Stimulated activated naive B cell treated with anti-CD40 and anti-IgM and Interleukin-4, amounts not matched to agents 10 μg/mL and 1 μg/mL and 100 μg/mL, for 72 hours (primary cell): ENCODE data around the gene ATP2A2.

Experiments
- ATAC-seq, 2 donors: fragments of 150-1000 bp; cut with Tn5 transposase; replicated peaks; 2 replicates each; pipeline ENCODE4 v1.10.0; 2021; ENCODE audit warnings: moderate library complexity in 1 of 2
- DNase-seq: peaks from one replicate; pipeline ENCODE4 v3.0.0; 2021
- H3K27ac Mint-ChIP-seq: one replicate; pipeline ENCODE4 v1.8.0; 2022; ENCODE audit warnings: mild to moderate bottlenecking, mixed read lengths
- H3K27me3 Mint-ChIP-seq, 2 donors: one replicate each; pipeline ENCODE4 v1.8.0; 2022; ENCODE audit warnings: mixed read lengths in 2 of 2
- H3K36me3 Mint-ChIP-seq, 2 donors: one replicate each; pipeline ENCODE4 v1.8.0; 2022; ENCODE audit warnings: mixed read lengths in 2 of 2, mild to moderate bottlenecking in 1 of 2
- H3K4me1 Mint-ChIP-seq, 2 donors: one replicate each; pipeline ENCODE4 v1.8.0; 2022; ENCODE audit warnings: mixed read lengths in 2 of 2, mild to moderate bottlenecking in 1 of 2
- H3K4me3 Mint-ChIP-seq, 2 donors: one replicate each; pipeline ENCODE4 v1.8.0; 2022; ENCODE audit warnings: mild to moderate bottlenecking in 2 of 2, mixed read lengths in 2 of 2, moderate library complexity in 1 of 2
- H3K9me3 Mint-ChIP-seq, 2 donors: one replicate each; pipeline ENCODE4 v1.8.0; 2022; ENCODE audit warnings: mixed read lengths in 2 of 2, mild to moderate bottlenecking in 1 of 2

ATP2A2 gene

DNA sequence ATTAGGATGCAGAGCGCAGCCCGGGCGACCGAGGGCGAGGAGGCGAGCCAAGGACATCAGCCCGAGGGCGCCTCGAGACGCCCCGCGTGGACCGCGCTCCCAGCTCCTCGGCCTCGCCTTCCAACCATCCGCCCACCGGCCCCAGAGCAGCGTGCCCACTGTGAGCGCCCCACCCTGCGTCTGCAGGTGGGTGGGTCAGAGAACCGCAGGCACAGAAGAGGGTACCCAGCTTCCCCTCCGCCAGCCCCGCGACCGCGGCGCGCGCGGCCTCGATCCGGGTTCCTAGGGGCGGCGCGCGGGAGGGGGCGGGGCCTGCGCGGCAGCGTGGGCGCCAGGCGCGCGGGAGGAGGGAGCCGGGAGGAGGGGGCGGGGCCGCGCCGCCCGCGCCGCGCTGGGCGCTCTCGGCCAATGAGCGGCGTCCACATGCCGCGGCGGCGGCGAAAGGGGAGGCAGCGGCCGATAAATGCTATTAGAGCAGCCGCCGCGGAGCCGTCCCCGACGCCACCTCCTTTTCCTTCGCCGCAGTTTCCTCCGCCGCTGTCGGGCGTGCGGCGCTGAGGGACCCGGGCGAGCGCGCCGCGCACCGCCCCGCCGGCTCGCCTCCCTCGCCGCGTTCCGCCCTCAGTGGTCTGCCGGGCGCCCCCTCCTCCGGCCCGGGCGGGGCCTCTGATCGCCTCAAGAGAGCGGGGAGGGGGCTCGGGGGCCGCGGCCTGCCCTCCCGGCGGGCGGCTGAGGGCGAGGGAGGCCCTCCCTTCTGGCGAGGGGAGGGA is at the start of gene ATP2A2:
TSS of gene ATP2A2 (plus strand) at position 469 of the 770 bp plus-strand sequence. CDS start 543 bp downstream, outside the sequence.
- Mint-ChIP-seq H3K4me1 (peaks cover 12 to 41% of the 10 kb centered on the region in 2 donors), H3K27me3 (no peaks in the 10 kb centered on the region), H3K27ac (peak within 1 kb of the TSS; percentile 99), H3K4me3 (peak within 1 kb of the TSS; percentile 95 to 96), H3K36me3 (peaks cover 22 to 38% of the 10 kb centered on the region in 2 donors), H3K9me3 (no peaks in the 10 kb centered on the region)
- peak; percentile 84 for DNase-seq
- ATAC-seq, result peak; percentile 83 to 84

DNA sequence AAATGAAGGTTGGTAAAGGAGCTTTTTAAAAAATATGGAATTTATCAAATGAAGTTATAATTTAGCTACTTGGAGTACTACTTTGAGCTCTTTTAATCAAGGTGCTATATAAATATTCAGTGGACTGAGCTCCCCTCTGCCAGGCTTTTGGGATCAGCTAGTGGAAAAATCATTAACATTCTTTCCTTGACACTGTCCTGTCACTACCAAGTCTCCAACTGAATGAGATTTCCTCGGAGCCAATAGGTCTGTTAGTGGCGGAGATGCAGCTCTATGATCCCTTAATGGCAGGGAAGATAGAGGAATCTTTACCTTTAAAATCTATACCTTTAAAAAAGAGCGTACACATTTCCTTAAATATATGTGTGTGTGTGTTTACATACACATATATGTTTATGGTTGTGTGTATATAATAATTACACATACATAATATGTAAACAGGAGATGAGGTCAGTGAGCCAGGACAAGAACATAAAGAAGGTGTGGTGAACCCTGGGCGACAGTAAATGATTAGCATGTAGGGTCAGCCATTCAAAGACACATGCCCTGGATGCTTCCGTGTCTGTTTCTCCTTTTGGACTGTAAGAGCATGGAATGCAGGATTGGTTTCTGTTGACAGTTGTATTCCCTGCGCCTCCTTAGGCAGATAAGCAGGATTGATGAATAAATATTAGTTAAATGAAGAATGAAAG is 47.7 kb upstream of the ATP2A2 start:
- no peaks in the 10 kb centered on the region for H3K9me3 Mint-ChIP-seq
- H3K27ac Mint-ChIP-seq, result no peak overlapping the region
- peaks cover 0 to 1% of the 10 kb centered on the region in 2 donors for H3K4me1 Mint-ChIP-seq
- no peak for ATAC-seq
- no peaks in the 10 kb centered on the region for H3K27me3 Mint-ChIP-seq
- H3K4me3 Mint-ChIP-seq, result no peak overlapping the region
- no peaks in the 10 kb centered on the region for H3K36me3 Mint-ChIP-seq
- DNase-seq, result no peak

DNA sequence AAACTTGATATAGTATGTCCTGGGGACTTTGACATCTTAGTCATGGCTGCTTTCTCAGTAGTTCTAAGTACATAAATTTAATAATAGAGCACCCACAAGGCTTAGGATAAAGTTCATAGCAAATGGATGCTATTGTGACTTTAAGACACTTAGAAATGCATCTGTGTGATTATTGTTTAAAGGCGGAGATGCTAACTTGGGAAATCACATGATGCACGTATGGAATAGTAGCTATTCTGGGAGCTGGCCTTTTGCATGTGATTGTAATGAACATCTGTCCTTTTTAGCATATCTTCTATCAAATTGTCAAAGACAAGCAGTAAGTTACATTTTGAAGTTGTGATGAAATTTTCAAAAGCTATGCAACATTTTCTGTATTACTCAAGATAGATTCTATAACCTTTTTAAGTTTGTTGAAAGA is 46.7 kb upstream of the ATP2A2 start:
- DNase-seq, result no peak
- no peak for ATAC-seq
- H3K9me3 Mint-ChIP-seq, result no peaks in the 10 kb centered on the region

DNA sequence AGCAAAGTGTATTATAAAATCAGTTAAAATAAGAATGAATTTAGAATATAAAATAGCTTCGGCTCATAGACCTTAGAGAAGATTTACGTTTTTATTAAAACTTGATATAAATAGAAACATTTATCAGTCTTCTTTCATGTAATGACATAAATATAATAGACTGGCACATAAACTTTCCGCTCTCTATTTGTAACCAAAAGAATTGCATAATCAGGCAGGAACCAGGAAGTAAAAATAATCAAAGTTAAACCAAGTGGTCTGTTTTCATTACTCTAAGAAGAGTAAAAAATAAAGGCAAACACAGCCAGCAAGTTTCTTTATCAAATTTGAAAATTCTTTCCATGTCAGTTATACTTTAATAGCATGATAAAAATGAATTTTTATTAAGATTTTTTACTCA is 46.3 kb upstream of the ATP2A2 start:
- ATAC-seq (no peak), DNase-seq (no peak)
- H3K27ac Mint-ChIP-seq, result no peak overlapping the region
- H3K4me3 Mint-ChIP-seq, result no peak overlapping the region
- H3K4me1 Mint-ChIP-seq, result peaks cover 0 to 1% of the 10 kb centered on the region in 2 donors
- no peaks in the 10 kb centered on the region for H3K36me3 Mint-ChIP-seq
- no peaks in the 10 kb centered on the region for H3K9me3 Mint-ChIP-seq
- no peaks in the 10 kb centered on the region for H3K27me3 Mint-ChIP-seq

More for the DNA sequence above, 46.7 kb upstream of the ATP2A2 start:
- H3K4me1 Mint-ChIP-seq, result peaks cover 0 to 1% of the 10 kb centered on the region in 2 donors
- no peak overlapping the region for H3K4me3 Mint-ChIP-seq
- H3K36me3 Mint-ChIP-seq, result no peaks in the 10 kb centered on the region
- no peaks in the 10 kb centered on the region for H3K27me3 Mint-ChIP-seq
- H3K27ac Mint-ChIP-seq, result no peak overlapping the region

DNA sequence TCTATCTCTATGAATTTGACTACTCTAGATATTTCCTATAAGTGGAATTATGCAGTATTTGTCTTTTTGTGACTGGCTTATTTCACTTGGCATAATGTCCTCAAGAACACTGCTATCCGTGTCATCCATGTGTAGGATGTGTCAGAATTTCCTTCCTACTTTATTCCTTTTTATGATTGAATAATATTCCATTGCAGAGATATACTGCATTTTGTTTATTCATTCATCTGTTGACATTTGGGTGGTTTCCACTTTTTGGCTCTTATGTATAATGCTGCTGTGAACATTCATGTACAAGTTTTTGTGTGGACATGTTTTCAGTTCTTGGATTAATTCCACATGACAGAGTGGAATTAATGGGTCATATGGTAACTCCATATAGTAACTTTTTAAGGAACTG is 45.7 kb upstream of the ATP2A2 start:
- no peak for ATAC-seq
- no peak for DNase-seq
- Mint-ChIP-seq H3K27ac (no peak overlapping the region), H3K4me3 (no peak overlapping the region), H3K27me3 (no peaks in the 10 kb centered on the region), H3K4me1 (peaks cover 0 to 1% of the 10 kb centered on the region in 2 donors), H3K36me3 (no peaks in the 10 kb centered on the region), H3K9me3 (no peaks in the 10 kb centered on the region)

DNA sequence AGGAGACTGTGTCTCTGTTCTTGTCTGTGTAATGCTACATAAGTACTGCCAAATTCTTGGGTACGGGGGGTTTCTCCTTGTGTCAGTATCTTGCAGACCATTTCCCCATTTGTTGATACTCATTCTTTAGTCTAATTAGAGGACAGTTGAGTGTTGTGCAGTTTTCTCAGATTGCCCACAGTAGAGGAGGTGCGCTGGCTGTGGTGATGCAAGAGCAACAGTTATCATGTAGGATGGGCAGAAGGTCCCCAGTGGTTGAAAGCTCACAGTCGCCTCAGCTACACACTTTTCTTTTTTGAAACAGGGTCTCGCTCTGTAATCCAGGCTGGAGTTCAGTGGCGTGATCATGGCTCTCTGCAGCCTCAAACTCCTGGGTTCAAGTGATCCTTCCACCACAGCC is 37.8 kb upstream of the ATP2A2 start:
- Mint-ChIP-seq H3K9me3 (no peaks in the 10 kb centered on the region), H3K4me1 (peaks cover 5 to 6% of the 10 kb centered on the region in 2 donors), H3K36me3 (no peaks in the 10 kb centered on the region), H3K27me3 (no peaks in the 10 kb centered on the region), H3K4me3 (no peak overlapping the region), H3K27ac (no peak overlapping the region)
- DNase-seq (no peak), ATAC-seq (no peak)

DNA sequence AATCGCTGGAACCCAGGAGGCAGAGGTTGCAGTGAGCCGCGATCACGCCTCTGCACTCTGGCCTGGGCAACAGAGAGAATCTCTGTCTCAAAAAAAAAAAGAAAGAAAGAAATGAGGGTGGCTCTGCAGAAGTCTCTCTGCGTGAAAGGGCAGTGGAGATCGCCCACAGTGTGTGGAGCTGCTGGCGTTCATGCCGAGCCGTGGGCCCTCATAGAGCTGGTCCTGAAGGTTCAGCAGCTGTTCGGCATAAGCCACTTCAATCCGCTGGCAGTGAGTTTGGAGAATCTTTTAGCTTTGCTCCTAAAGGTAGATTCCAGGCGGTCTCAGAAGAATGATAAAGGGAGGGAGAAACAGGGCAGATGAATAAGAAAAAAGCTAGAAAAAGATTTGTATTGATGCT is 36.7 kb upstream of the ATP2A2 start:
- Mint-ChIP-seq H3K9me3 (no peaks in the 10 kb centered on the region), H3K4me3 (no peak overlapping the region), H3K36me3 (no peaks in the 10 kb centered on the region), H3K27me3 (no peaks in the 10 kb centered on the region), H3K27ac (no peak overlapping the region), H3K4me1 (peaks cover 5 to 6% of the 10 kb centered on the region in 2 donors)
- ATAC-seq, result no peak
- no peak for DNase-seq

DNA sequence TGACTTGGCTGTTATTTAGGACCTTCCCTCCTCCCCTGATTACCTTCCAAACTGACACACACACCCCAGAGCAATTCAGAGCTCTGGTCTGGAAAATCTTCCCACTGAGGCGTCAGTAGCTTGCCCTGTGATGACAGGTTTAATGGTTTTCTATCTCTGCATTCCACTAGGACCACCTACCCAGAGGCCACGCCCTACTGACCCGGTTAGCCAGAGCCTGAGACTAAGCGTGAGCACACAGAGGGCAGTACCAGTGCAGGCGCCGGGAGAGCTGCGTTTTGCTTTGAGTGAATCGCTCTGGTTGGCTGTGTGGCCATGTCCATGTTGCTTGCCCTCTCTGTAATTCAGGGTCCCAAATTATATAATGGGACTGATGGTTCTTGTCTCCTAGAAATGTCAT is 36.2 kb upstream of the ATP2A2 start:
- Mint-ChIP-seq H3K4me3 (no peak overlapping the region), H3K4me1 (peaks cover 5 to 6% of the 10 kb centered on the region in 2 donors), H3K27me3 (no peaks in the 10 kb centered on the region), H3K36me3 (no peaks in the 10 kb centered on the region), H3K9me3 (no peaks in the 10 kb centered on the region), H3K27ac (peak overlapping the region; percentile 60)
- DNase-seq, result no peak
- ATAC-seq, result no peak

DNA sequence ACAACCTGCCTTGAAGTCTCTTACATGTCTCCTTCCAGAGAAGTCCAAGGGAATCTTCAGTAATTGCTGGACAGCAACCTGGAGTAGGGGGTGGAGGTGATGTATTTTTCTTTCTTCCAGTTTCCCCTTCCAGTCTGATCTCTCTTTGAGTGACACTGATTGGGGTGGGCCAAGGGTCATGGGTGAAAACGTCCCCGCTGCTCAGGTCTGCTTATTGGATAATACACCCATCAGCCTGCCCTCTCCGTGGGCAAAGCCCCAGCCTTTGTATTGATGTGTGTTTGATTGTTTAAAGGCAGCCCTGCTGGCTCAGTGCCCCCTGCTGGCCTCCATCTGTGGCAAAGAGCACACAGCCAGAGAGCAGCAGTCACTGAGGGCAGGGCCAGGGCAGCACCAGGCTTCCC is 35.7 kb upstream of the ATP2A2 start:
- ATAC-seq (peak; percentile 88 to 94), DNase-seq (peak; percentile 7)
- H3K36me3 Mint-ChIP-seq, result no peaks in the 10 kb centered on the region
- H3K9me3 Mint-ChIP-seq, result no peaks in the 10 kb centered on the region
- H3K4me3 Mint-ChIP-seq, result no peak overlapping the region
- H3K27ac Mint-ChIP-seq, result no peak overlapping the region
- H3K4me1 Mint-ChIP-seq, result peaks cover 5 to 6% of the 10 kb centered on the region in 2 donors
- no peaks in the 10 kb centered on the region for H3K27me3 Mint-ChIP-seq

DNA sequence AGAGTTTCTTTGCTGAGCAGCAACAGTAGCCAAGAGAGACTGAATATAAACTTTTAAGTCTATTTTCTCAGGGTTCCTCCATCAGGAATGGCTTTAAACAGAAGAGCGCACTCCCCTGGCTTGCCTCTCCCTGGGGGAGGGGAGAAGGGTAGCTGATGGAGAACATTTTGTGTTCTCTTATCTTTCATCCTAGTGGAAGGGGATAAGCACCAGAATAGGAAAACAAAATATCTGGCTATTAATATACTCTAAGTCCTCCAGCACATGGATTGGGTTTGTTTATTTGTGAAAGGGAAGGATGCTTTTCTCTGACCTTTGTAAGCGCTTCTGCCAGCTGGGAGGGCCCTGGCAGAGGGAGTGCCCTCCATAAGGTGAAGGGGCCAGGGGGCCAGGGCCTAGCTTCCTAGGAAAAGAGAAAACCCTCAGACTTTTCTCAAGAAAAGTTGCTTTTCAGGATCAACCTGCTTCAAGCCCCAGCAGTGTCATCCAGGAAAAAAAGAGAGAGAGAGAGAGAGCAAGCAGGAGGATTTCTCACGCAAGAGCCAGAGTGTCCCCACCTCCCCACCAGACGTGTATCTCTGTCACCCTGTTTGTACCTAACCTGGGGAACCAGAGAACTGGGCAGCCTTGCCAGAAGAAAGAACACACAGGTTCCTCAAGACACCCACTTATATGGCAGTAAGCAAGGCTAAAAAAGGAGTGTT is 34.3 kb upstream of the ATP2A2 start:
- Mint-ChIP-seq H3K27ac (no peak overlapping the region), H3K4me1 (peaks cover 5 to 6% of the 10 kb centered on the region in 2 donors), H3K9me3 (no peaks in the 10 kb centered on the region), H3K4me3 (no peak overlapping the region), H3K36me3 (no peaks in the 10 kb centered on the region), H3K27me3 (no peaks in the 10 kb centered on the region)
- DNase-seq (no peak), ATAC-seq (no peak)

DNA sequence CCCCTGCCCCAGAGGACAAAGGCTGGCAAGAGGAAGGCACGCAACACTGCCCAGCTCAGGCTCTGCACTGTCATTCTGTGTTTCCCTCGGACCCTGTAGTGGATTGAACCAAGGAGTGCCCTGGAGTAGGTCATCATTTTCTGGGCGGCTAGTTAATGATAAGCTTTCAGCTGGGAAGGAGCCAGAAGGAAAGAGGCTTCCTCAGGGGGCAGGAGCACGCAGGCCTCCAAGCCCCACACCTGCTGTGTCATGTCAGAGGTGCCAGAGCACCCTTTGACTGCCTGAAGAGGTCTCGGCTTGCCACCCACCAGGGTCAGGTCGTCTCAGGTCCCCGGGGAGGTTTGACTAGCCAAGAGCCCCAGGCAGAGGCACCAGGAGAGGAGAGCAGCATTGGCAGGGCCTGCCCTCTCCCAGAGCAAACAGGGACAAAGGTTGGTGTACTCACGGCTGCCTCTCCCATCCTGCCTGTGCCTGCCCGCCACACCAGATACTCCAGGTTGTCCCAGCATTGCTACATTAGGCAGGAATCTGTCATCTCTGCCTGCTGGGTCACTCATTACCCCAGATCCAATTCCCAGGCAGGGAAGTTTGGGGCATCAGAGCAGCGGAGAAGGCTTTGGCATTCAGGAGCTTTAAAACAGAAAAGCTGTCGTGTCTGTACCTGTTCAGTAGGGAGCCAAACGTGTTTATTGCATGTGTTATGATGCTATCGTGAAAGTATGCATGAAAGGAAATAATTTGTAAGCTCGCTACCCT is 33.5 kb upstream of the ATP2A2 start:
- H3K9me3 Mint-ChIP-seq, result no peaks in the 10 kb centered on the region
- H3K27ac Mint-ChIP-seq, result no peak overlapping the region
- no peaks in the 10 kb centered on the region for H3K27me3 Mint-ChIP-seq
- no peak overlapping the region for H3K4me3 Mint-ChIP-seq
- peaks cover 5 to 6% of the 10 kb centered on the region in 2 donors for H3K4me1 Mint-ChIP-seq
- DNase-seq (no peak), ATAC-seq (no peak)
- no peaks in the 10 kb centered on the region for H3K36me3 Mint-ChIP-seq

DNA sequence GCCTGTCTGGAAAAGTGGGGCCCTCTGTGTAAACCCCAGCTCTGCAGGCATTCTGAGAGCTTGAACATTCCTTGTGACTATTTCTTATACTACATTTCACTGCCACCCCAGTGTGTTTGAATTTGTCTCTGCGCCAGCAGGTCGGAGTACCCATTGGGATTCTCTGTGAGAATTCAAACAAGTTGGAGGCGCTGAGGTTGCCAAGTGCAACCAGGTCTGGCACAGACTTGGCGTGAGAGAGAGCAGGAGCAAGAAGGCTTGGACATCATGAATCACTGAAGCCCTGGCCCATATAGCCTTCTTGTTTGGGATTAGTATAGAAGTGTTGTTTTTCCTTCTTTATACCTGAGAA is 33.0 kb upstream of the ATP2A2 start:
- H3K27me3 Mint-ChIP-seq, result no peaks in the 10 kb centered on the region
- DNase-seq, result no peak

DNA sequence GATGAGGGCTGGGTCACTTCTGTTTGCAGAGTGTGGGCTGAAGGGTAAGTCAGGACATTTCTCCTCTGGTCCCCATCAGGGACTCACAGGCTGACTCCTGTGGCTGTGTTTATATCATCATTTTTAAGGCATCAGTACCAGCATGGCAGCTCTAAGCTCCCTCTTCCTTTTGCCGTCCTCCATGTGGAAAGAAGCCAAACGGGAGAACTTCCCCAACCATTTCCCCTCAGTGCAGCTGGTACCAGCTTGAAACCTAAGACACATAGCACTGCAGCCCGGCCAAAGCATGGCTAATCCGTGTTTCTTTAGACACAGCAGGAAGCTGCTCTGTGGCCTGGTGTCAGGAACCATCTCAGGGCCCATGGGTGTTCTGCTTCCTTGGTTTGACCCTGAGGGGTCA is 31.9 kb upstream of the ATP2A2 start:
- Mint-ChIP-seq H3K27me3 (no peaks in the 10 kb centered on the region), H3K36me3 (no peaks in the 10 kb centered on the region), H3K4me1 (peaks cover 5 to 6% of the 10 kb centered on the region in 2 donors), H3K4me3 (no peak overlapping the region), H3K27ac (peak overlapping the region; percentile 54), H3K9me3 (no peaks in the 10 kb centered on the region)
- DNase-seq (no peak), ATAC-seq (no peak)

More for the DNA sequence above, 33.0 kb upstream of the ATP2A2 start:
- Mint-ChIP-seq H3K9me3 (no peaks in the 10 kb centered on the region), H3K4me1 (peaks cover 5 to 6% of the 10 kb centered on the region in 2 donors), H3K36me3 (no peaks in the 10 kb centered on the region), H3K27ac (no peak overlapping the region), H3K4me3 (no peak overlapping the region)
- ATAC-seq, result no peak

DNA sequence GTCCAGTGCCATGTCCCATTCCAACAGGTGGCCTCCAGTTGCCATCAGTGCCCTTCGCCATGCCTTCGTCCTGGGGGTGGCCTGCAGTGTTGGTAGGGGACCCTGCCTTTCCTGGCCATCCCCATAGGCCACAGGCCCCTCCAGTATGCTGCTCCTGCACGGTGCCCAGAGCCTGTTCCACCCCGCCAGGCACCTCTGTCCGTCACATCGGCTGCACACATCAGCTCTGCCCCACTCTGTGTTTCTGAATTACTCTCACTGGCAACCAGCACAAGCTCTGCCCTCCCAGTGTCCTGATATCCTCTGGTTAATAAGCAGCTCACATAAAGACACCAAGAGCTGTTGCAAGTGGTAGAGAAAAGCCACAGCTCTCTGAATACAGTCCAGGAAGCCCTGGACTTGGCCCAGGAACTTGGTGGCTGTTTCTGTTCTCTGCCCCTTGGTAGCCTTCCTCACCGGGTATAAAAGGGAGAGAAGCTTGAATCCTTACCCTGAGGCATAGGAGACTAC is 31.3 kb upstream of the ATP2A2 start:
- Mint-ChIP-seq H3K27ac (no peak overlapping the region), H3K9me3 (no peaks in the 10 kb centered on the region), H3K36me3 (no peaks in the 10 kb centered on the region), H3K4me1 (peaks cover 5 to 6% of the 10 kb centered on the region in 2 donors), H3K4me3 (no peak overlapping the region), H3K27me3 (no peaks in the 10 kb centered on the region)
- ATAC-seq (no peak), DNase-seq (no peak)
